ENCODE measurements around the gene CDKN2D.

DNA sequence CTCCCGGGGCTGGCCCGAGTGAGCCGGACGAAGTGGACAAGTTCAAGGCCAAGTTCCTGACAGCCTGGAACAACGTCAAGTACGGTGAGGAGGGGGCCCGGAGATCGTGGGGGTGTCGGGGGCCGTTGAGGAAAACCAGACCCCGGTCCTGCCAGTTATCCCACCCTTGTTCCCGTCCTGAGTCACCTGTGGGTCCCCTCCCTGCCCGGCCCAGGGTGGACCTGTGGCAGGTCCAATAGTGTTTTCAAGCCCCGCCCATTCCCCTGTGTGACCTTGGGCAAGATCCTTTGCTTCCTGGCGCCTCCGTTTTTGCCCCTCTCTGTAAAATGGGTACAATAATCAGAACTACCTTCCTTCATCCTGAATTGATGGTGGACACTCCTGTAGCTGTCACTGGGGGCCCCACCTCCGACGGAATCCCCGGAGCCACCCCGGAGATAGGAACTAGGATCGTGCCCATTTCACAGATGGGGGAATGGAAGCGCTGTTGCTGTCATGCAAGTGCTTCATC, 24.5 kb downstream of the CDKN2D start:
- TF ChIP-seq CTCF (conservative IDR thresholded peaks at IDR 0.05) (no peak), ZFX (IDR thresholded peaks at IDR 0.05) (peak; percentile 47; the same call in 1 of the 2 replicates)
